GM19328 (cell line): Measurements from ENCODE around the gene HOGA1.
"Not testable (repeated sequence)": the region's sequence is repeated elsewhere in the genome, so short reads cannot be mapped to it uniquely, and the experiment has no call there.

Source experiments
- ATAC-seq: cut with Tn5 transposase; IDR thresholded peaks from one replicate; pipeline ENCODE4 v1.9.1; 2021; ENCODE audit warnings: mild to moderate bottlenecking, moderate library complexity; ENCODE audit not compliant: unreplicated experiment

The HOGA1 gene

DNA sequence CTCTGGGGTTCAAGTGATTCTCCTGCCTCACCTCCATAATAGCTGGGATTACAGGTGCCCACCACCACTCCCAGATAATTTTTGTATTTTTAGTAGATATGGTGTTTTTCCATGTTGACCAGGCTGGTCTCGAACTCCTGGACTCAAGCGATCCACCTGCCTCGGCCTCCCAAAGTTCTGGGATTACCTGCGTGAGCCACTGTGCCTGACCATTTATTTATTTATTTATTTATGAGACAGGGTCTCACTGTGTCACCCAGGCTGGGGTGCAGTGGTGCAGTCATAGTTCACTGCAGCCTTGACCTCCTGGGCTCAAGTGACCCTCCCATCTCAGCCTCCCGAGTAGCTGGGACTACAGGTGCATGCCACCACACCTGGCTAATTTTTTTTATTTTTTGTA is 29.9 kb upstream of the HOGA1 start:
- not testable (repeated sequence) for ATAC-seq

DNA sequence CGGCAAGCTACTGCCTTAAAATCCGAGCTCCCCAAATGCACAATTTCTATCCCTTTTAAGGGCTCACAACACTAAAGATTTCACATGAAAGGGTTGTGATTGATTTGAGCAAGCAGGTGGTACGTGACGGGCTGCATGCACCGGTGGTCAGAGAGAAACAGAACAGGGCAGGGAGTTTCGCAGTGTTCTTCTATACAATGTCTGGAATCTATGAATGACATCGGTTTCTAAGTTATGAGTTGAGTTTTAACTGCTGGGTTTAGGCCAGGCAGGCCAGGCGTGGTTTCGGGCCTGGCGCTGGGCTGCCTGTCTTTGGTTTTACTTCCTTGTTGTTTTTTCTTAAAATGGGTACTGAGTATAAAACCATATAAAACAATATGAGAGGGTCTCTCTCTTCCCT is 28.6 kb upstream of the HOGA1 start:
- ATAC-seq: not testable (repeated sequence)

DNA sequence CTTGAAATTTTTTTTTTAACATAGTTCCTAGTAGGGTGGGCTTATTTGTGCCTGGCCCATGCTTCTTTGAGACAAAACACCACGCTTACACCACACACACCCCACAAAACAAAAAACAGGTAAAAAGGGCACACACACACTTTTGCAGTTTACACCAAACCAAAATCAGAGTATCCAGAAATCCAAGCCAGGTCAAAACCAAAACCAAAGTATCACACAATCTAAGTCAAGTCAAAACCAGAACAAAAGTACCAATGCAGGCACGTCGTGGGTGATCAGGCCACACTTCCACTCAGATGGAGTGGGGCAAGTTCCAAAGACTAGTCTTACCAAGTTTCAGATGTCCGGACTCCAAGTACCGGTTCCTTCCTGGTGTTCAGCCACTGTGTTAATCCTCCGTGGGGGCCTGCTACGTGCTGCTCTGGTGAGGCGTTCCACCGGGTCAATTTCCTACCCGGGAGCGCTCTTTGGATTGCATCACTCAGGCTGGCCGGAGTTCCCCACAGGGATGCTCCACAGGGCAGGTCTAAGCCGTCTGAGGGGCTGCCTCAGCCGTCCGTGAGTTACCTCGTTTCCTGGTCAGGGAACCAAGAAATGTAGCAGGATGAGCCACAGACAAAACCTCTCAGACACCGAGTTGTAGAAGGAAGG is 23.3 kb upstream of the HOGA1 start:
- not testable (repeated sequence) for ATAC-seq

DNA sequence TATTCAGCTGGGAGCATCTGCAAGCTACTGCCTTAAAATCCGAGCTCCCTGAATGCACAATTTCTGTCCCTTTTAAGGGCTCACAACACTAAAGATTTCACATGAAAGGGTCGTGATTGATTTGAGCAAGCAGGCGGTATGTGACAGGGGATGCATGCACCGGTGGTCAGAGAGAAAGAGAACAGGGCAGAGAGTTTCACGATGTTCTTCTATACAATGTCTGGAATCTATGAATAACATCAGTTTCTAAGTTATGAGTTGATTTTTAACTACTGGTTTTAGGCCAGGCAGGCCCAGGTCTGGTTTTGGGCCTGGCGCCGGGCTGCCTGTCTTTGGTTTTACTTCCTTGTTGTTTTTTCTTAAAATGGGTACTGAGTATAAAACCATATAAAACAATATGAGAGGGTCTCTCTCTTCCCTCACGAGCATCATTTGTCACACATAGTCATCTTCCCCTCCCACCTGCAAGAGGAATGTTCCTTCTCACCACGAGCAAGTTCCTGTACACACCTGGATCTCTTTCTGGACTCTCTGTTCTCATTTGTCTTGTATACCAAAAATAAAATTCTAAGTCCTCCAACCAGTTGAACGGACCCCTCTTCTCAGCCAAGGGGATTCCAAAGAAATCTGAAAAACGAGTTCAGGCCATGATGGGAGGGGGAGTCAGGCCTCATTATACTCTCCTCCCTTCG is 22.7 kb upstream of the HOGA1 start:
- not testable (repeated sequence) for ATAC-seq

DNA sequence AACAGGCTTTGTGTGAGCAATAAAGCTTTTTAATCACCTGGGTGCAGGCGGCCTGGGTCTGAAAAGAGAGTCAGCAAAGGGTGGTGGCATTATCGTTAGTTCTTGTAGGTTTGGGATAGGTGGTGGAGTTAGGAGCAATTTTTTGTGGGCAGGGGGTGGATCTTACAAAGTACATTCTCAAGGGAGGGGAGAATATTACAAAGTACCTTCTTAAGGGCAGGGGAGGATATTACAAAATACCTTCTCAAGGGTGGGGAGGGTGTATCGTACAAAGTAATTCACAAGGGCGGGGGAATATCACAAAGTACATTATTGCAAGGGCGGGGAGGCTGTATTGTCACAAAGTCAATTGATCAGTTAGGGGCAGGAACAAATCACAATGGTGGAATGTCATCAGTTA is 21.9 kb upstream of the HOGA1 start:
- ATAC-seq: not testable (repeated sequence)

DNA sequence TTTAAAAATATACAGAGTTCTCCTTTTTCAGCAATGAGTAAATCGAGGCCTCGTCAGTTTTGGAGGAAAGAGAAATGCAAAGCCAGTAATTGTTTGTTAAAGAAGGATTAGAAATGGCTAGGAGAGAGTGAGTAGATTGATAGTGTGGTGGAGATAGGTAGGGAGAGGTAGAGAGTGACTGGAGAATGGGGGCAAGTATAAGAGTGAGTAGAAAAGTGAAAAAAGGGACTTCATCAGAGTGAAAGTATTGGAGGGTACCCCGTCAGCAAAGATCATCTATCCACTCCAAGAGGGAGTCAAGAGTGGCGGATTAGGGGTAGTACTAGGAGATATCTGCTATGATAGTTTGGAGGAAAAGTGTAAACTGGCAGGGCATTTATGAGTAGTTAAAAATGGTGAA is 20.9 kb upstream of the HOGA1 start:
- ATAC-seq: no peak

DNA sequence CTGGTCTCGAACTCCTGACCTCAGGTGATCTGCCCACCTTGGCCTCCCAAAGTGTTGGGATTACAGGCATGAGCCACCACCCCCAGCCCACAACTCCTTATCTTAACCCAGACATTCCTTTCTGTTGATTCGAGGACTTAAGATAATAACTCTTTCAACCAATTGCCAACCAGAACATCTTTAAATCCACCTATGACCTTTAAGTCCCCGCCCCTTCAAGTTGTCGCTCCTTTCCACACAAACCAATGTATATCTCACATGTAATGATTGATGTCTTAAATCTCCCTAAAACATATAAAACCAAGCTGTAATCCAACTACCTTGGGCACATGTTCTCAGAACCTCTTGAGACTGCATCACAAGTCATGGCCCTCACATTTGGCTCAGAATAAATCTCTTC is 19.4 kb upstream of the HOGA1 start:
- no peak for ATAC-seq

DNA sequence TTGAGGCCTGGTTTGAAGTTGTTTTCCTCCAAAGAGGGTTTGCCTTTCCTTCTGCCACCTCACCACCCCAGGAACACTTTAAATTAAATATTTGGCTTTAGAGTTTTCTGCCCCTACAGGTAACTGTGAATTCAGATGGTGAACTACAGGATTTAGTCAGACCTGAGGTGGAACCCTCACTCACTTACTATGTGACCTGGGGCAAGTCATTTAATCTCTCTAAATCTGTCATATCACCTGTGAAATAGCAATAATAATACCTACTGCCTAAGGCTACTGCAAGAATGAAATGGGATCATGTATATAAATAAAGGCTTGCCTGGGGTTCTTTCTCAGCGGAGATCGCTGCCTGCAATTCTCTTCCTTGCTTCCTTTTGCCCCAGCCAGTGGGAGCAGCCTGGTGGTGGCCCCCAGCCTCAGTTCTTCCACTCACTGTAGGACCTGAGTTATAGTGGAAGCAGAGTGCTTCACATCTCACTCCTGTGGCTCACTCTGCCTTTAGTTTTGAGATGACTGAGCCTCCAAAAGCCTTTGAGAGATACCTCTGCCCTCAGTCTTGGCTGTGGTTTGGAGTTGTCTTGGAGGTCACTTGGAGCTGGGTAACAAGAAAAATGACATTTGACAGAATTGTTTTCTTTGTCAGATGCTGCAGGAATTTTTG is 17.7 kb upstream of the HOGA1 start:
- ATAC-seq: no peak

DNA sequence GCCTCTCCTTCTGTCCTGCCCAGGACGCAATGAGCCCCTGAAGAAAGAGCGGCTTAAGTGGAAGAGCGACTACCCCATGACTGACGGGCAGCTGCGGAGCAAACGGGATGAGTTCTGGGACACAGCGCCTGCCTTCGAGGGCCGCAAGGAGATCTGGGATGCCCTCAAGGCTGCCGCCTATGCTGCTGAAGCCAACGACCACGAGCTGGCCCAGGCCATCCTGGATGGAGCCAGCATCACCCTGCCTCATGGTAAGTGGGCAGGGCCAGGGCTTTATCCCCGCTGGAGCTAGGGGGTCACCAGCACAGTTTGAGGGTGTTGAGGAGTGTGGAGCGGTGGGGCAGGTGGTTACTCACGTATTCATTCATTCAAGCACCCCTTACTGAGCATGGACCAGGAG is 16.3 kb upstream of the HOGA1 start:
- ATAC-seq: no peak

DNA sequence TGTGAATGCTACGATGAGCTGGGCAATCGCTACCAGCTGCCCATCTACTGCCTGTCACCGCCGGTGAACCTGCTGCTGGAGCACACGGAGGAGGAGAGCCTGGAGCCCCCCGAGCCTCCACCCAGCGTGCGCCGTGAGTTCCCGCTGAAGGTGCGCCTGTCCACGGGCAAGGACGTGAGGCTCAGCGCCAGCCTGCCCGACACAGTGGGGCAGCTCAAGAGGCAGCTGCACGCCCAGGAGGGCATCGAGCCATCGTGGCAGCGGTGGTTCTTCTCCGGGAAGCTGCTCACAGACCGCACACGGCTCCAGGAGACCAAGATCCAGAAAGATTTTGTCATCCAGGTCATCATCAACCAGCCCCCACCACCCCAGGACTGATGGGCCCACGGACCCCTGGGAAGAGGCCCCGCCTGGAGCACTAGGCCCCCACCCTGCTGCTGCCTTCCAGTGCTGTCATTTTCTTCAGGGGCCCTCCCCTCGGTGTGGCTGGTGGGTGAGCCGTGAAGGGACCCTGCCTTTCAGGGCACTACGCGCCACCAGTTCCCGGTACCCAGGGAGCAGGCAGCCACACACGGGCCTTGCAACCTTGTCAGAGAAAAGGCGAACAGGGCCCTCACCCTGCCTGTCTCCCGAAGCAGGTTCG is 13.9 kb upstream of the HOGA1 start:
- ATAC-seq: no peak

DNA sequence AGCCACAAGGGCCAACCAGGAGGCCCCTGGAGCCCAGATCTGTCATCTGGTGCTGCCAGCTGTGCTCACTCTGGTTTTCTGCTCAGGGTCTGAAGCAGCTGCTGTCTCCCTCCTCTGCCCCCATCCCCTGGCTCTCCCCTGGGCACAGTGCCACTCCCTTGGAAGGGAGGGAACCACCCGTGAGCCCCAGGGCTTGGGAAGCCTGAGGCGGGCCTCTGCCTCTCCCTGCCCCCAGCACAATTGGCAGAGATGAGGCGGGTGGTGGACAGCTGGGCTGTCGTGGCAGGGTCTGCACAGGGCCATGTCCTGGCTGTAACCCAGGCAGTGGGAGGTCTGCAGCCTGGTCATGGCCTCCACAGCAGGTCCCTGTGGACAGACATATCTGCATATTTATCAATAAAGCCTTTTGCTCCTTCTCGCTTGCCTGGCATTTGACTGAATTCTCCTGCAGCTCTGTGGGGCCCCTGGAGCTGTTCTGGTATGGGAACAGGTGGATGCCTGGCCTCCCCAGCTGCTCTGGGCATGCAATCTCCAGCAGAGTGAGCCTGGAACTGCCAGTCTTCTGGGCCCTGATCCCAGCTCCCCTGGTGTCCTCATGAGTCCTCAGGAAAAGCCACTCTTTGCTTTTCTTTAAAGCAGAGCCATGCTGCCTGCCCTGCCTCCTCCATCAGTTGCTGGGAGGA is 13.3 kb upstream of the HOGA1 start:
- ATAC-seq: no peak

DNA sequence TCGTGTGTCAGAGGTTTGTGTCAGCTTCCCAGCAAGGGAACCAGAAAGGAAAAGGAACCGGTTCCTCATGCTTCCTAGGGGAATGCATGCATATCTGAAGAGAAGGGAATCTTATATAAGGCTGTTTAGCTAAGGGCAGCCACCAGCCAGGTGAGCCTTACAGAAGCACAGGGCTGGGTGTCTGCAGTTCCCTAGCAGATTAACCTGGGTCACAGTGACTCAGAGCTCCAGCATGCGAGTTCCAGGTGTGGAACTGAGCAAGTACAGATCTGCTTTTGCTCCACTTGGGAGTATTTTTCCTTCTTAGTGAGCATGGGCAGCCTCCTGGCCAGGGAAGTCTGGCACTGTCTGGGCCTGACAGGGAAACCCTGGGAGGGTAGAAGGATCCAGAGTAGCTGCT is 12.6 kb upstream of the HOGA1 start:
- no peak for ATAC-seq

DNA sequence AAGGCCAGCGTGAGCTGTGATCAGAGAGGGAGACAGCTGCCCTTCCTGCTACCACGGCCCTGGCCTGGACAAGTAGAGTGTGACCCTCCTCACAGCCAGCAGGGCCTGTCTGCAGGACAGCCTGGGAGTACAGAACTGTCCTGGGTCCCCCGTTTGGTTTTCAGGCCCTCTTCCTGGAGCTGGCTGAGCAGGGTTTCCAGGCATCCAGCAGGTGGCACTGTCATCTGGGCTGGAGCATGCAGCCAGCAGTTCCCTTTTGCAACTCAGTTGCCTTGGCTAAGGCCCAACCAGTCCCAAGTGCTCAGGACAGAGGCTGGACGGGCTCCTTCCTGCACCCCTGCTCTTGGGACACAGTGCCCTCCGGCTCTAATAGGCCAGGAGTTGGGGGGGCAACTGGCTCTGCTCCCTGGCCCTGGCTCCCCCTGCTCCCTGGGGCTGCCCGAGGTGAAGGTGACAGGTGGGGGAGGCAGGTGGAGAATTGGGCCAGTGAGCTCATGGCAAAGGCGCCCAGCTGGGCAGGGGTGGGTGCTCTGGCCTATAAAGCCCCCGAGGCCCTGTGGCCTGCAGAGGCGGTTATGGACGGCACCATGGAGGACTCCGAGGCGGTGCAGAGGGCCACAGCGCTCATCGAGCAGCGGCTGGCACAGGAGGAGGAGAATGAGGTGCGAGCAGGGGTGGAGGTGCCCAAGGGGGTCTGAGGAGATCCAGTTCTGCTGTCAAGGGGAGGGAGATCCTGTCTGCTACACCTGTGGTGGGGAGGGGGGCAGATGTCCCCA is 11.8 kb upstream of the HOGA1 start, which contains the start of gene ANKRD2:
Gene ANKRD2, plus strand, starts transcription at position 566 of the 776 bp plus-strand sequence. Its CDS starts 10 bp downstream, at position 576.
- ATAC-seq: peak; percentile 76

DNA sequence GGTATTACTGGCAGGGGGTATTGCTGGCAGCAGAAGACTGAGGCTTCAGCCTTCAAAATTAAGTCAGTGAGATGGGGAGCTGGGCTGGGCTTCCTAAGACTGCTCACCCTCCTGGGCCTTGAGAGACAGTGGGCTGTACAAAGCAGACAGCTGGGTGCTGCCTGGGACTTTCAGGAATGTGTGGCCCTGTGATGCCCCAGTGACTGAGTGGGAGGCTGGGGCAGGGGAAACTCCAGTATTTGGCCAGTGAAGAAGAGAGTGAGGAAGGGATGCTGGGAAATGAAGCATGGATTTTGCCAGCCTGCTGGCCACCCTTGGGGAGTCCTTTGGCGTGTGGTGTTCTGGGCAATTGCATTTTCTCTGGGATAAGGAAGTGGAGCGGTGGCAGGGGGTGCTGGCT is 11.2 kb upstream of the HOGA1 start:
- no peak for ATAC-seq

DNA sequence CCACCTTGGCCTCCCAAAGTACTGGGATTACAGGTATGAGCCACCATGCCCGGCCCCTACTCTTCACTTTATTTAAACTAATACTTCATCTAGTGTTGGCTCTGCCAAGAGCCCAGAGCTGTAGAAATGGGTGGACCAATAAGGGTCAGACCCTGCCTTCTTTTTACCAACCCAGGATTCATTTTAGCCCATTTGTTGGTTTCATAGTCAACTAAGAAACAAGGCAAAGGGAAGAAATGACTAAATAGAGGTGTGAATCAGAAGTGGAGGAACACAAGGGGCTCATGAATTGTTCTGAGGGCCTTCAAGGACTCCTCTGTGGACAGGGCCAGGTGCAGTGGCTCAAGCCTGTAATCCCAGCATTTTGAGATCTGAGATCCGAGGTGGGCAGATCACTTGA is 10.5 kb upstream of the HOGA1 start:
- ATAC-seq: no peak

DNA sequence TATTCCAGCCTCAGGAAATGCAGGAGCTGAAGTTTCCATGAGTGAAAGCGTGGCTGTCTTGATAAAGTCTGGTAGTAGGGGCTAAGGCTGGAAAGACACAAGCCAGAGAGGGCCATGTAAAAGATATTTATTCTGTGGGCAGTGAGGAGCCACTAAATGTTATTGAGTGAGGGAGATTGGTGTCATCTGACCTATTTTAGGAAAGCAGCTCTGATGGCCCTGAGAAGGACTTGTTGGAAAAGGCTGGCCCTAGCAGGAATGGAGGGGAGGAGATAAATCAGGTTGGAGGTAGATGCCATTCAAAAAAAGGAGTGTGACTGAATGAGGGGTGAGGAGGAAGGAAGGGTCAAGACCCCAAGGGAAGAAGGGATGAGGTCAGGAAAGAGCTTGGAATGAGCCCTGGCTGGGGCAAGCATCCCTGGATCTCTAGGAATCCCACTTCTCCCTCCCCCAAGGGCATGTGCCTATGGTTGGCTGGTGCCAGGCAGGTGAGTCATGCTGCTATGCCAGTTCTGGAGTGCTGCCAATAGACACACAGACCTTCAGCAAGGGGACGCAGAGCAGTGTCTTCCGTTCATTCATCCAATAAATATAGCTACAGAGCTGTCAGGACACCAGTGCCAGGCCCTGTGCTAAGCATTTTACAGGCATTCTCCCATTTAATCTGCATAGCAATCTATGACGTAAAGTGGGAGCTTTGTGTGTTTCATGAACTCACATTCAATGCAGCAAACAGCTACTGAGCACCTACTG is 9.6 kb upstream of the HOGA1 start:
- ATAC-seq: no peak

DNA sequence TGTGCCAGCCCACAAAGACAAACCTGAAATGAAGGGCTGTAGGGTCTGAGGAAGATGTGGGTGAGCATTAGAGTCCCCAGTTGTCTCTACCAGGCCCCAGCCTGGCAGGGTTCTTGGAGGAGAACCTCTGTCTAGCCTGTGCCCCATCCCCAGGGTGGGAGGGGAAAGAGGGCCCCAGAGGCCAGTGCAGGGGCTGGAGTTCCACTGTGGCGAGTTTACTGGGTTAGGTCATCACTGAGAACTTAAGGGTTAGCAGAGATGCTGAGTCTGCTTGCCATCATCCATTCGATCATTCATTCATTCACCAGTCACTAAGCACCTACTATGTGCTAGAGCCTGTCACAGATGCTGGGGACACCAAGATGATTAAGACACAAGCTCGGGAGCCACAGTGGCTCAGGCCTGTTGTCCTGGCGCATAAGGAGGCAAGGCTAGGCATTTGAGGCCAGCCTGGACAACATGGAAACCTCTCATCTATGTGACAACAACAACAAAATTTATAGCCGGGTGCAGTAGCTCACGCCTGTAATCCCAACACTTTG is 9.0 kb upstream of the HOGA1 start:
- no peak for ATAC-seq

DNA sequence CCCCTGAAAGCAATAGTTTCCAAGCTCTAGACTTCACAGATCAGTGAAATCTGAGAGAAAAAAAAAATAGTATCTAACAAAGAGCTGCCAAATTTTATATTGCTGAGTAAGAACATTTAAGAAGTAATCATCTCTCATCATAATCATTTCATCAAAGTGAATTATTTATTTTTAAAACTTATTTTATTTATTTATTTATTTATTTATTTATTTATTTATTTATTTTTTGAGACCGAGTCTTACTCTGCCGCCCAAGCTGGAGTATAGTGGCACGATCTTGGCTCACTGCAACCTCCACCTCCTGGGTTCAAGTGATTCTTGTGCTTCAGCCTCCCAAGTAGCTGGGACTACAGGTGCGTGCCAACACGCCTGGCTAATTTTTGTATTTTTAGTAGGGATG is 7.7 kb upstream of the HOGA1 start:
- ATAC-seq: not testable (repeated sequence)

DNA sequence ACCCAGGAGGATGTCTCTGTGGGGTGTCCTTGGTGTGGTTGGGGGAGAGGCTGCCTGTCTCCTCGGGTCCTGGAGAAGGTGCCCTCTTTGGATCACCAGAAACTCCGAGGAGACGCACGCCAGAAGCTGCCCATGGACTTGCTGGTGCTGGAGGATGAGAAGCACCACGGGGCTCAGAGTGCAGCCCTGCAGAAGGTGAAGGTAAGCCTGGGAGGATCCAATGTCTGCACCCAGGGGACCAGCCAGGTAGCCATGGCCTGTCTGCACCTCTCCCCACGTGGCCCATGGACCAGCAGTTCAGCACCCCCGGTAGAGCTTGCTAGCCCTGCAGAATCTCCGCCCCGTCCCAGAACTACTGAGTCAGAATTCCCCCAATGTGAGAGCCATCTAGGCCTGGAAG is 6.5 kb upstream of the HOGA1 start:
- ATAC-seq: no peak
